ENCODE measurements around the gene MEGF6. TPM values are rescaled to one million over a fixed set of nuclear protein-coding genes. Genes with fewer than 3 reads are reported as not detected.
"Not testable (repeated sequence)": the region's sequence is repeated elsewhere in the genome, so short reads cannot be mapped to it uniquely, and the experiment has no call there.

MEGF6 gene
- total RNA-seq, 2 experiments from 2014 or later = 2.0 to 2.5 TPM

GRCh38 chr1:3590139-3590763 is 21.1 kb downstream of the MEGF6 start:
- Mint-ChIP-seq H3K4me3 (no peak overlapping the region), H3K4me1 (ENCODE audit: low read depth) (no peaks in the 10 kb centered on the region), H3K27ac (no peak overlapping the region), H3K9me3 (no peaks in the 10 kb centered on the region), H3K36me3 (ENCODE audit: low read depth) (no peaks in the 10 kb centered on the region), H3K27me3 (no peaks in the 10 kb centered on the region)
- ATAC-seq (no peak), DNase-seq (no peak)
- no peak for TF ChIP-seq CTCF (IDR thresholded peaks at IDR 0.05)
- ChIA-PET CTCF (no interaction called here), POLR2A (no interaction called here)
- intact Hi-C loops (cut with micrococcal nuclease) = no loop called here

- Mint-ChIP-seq H3K4me3 (no peak overlapping the region), H3K4me1 (ENCODE audit: low read depth) (no peaks in the 10 kb centered on the region), H3K9me3 (no peaks in the 10 kb centered on the region), H3K36me3 (ENCODE audit: low read depth) (no peaks in the 10 kb centered on the region), H3K27me3 (no peaks in the 10 kb centered on the region), H3K27ac (no peak overlapping the region)
- ChIA-PET CTCF (interaction anchor here (0.9 kb wide), 1 partner anchor 31 kb away, joined by 3 read pairs; no protein-coding TSS in a partner anchor), POLR2A (no interaction called here)
- no peak for TF ChIP-seq CTCF (IDR thresholded peaks at IDR 0.05)
- DNase-seq (no peak), ATAC-seq (no peak)
- intact Hi-C loops (cut with micrococcal nuclease) = no loop called here
These were observed 22.9 kb downstream of the MEGF6 start for GRCh38 chr1:3588395-3588794.

GRCh38 chr1:3586986-3587759 is 24.1 kb downstream of the MEGF6 start:
- Mint-ChIP-seq H3K4me3 (no peak overlapping the region), H3K9me3 (no peaks in the 10 kb centered on the region), H3K27ac (no peak overlapping the region), H3K36me3 (ENCODE audit: low read depth) (no peaks in the 10 kb centered on the region), H3K27me3 (no peaks in the 10 kb centered on the region), H3K4me1 (ENCODE audit: low read depth) (no peaks in the 10 kb centered on the region)
- no peak for ATAC-seq
- ChIA-PET CTCF (interaction anchor here (0.6 to 1.0 kb wide), 2 partner anchors 27 to 96 kb away, joined by 3 read pairs; no protein-coding TSS in a partner anchor), POLR2A (no interaction called here)
- DNase-seq = no peak
- intact Hi-C loops (cut with micrococcal nuclease) = no loop called here
- no peak for TF ChIP-seq CTCF (IDR thresholded peaks at IDR 0.05)

- TF ChIP-seq CTCF (IDR thresholded peaks at IDR 0.05) = no peak
- Mint-ChIP-seq H3K27ac (no peak overlapping the region), H3K4me3 (no peak overlapping the region), H3K36me3 (ENCODE audit: low read depth) (no peaks in the 10 kb centered on the region), H3K27me3 (no peaks in the 10 kb centered on the region), H3K4me1 (ENCODE audit: low read depth) (no peaks in the 10 kb centered on the region), H3K9me3 (no peaks in the 10 kb centered on the region)
- ChIA-PET CTCF (no interaction called here), POLR2A (no interaction called here)
- intact Hi-C loops (cut with micrococcal nuclease) = no loop called here
- no peak for DNase-seq
- no peak for ATAC-seq
These were observed 25.3 kb downstream of the MEGF6 start for GRCh38 chr1:3585940-3586568.

- CTCF ChIA-PET; H3K27me3 Mint-ChIP-seq; H3K4me1 Mint-ChIP-seq (ENCODE audit: low read depth); POLR2A ChIA-PET; H3K9me3 Mint-ChIP-seq; intact Hi-C loops (cut with micrococcal nuclease); H3K27ac Mint-ChIP-seq; H3K4me3 Mint-ChIP-seq; H3K36me3 Mint-ChIP-seq (ENCODE audit: low read depth): not testable (repeated sequence)
- DNase-seq (peak; percentile 41), ATAC-seq (peak; percentile 15)
These were observed 25.9 kb downstream of the MEGF6 start for GRCh38 chr1:3585353-3585868.

Measured in activated CD8-positive, alpha-beta T cell treated with anti-CD3 and anti-CD28 coated beads for 36 hours (primary cell).